IMR-90 (cell line): ENCODE data around the gene ZGRF1. TPM values are rescaled to one million over a fixed set of nuclear protein-coding genes. Genes with fewer than 3 reads are reported as not detected.

ENCODE experiments used
- ATAC-seq: fragments of 200-7000 bp; cut with Tn5 transposase; 2 replicates; pipeline ENCODE4 v1.9.1; 2020; ENCODE audit warnings: low read depth, mild to moderate bottlenecking, moderate library complexity
- BruUV-seq: library from RNA; stranded (reverse); fragments of 400-500 nt; replicated peaks from 2 replicates; lab custom pipeline; 2021; lab: Mats Ljungman, UMichigan
- CTCF ChIA-PET: fragments of 300-600 bp; formaldehyde crosslinking; extraction: SDS; loops from one replicate; lab custom pipeline; 2021; ENCODE audit warnings: antibody characterized with exemption; lab: Yijun Ruan, JAX
- POLR2A ChIA-PET: fragments of 300-600 bp; sonication (Branson Sonifier 250); formaldehyde crosslinking; loops from one replicate; lab custom pipeline; 2022; ENCODE audit warnings: antibody characterized with exemption; ENCODE audit not compliant: unreplicated experiment; lab: Charles Lee
- DNase-seq: peaks from one replicate; pipeline ENCODE4 v3.0.0; 2013
- H2AFZ ChIP-seq: replicated peaks from 2 replicates; pipeline ENCODE3; 2013; ENCODE audit warnings: low read length, mild to moderate bottlenecking; ENCODE audit not compliant: poor library complexity
- H2AK5ac ChIP-seq: 2 replicates; pipeline ENCODE4 v1.6.1; 2013; ENCODE audit warnings: low read depth, low read length, inconsistent platforms
- H2AK9ac ChIP-seq: replicated peaks from 2 replicates; pipeline ENCODE3; 2013; ENCODE audit warnings: mild to moderate bottlenecking, low read depth, low read length, moderate library complexity; ENCODE audit not compliant: poor library complexity
- H2BK120ac ChIP-seq: 2 replicates; pipeline ENCODE4 v1.6.1; 2013; ENCODE audit warnings: low read depth, low read length, inconsistent platforms
- H2BK15ac ChIP-seq: 3 replicates; pipeline ENCODE4 v1.6.1; 2013; ENCODE audit warnings: low read depth, low read length, inconsistent platforms
- H2BK20ac ChIP-seq: 2 replicates; pipeline ENCODE4 v1.6.1; 2013; ENCODE audit warnings: low read depth, mild to moderate bottlenecking, inconsistent platforms, low read length, moderate library complexity
- H2BK5ac ChIP-seq: 2 replicates; pipeline ENCODE4 v1.6.1; 2013; ENCODE audit warnings: mild to moderate bottlenecking, low read depth, low read length, inconsistent platforms; ENCODE audit not compliant: poor library complexity, severe bottlenecking
- H3K14ac ChIP-seq: replicated peaks from 2 replicates; pipeline ENCODE4 v1.6.1; 2013; ENCODE audit warnings: low read depth, low read length, inconsistent platforms
- H3K18ac ChIP-seq: 2 replicates; pipeline ENCODE4 v1.6.1; 2013; ENCODE audit warnings: low read depth, low read length, control low read depth
- H3K23ac ChIP-seq: 2 replicates; pipeline ENCODE4 v1.6.1; 2013; ENCODE audit warnings: low read depth, low read length, inconsistent platforms
- H3K27ac ChIP-seq: 2 replicates; pipeline ENCODE4 v1.5.1; 2013; ENCODE audit warnings: mild to moderate bottlenecking, control low read depth, low read length; ENCODE audit not compliant: insufficient read depth
- H3K27me3 ChIP-seq: 2 replicates; pipeline ENCODE4 v1.6.1; 2013; ENCODE audit warnings: low read length; ENCODE audit not compliant: control insufficient read depth, insufficient read depth
- H3K36me3 ChIP-seq: 2 replicates; pipeline ENCODE4 v1.6.1; 2013; ENCODE audit warnings: low read length, mixed read lengths; ENCODE audit not compliant: control insufficient read depth, insufficient read depth
- H3K4ac ChIP-seq: 2 replicates; pipeline ENCODE4 v1.6.1; 2013; ENCODE audit warnings: low read depth, low read length, inconsistent platforms
- H3K4me1 ChIP-seq: 2 replicates; pipeline ENCODE4 v1.6.1; 2013; ENCODE audit warnings: low read length, mixed read lengths; ENCODE audit not compliant: control insufficient read depth, insufficient read depth
- H3K4me2 ChIP-seq: 2 replicates; pipeline ENCODE4 v1.6.1; 2013; ENCODE audit warnings: low read depth, mild to moderate bottlenecking, control low read depth, low read length, moderate library complexity
- H3K4me3 ChIP-seq: 2 replicates; pipeline ENCODE4 v1.5.1; 2013; ENCODE audit warnings: low read depth, mild to moderate bottlenecking, control low read depth, low read length, moderate library complexity; ENCODE audit not compliant: insufficient read depth
- H3K56ac ChIP-seq: 2 replicates; pipeline ENCODE4 v1.6.1; 2013; ENCODE audit warnings: low read length, inconsistent platforms; ENCODE audit not compliant: insufficient read depth; ENCODE audit errors: extremely low read depth
- H3K79me1 ChIP-seq, 2 experiments: 2 replicates each; pipeline ENCODE4 v1.6.1; 2013; ENCODE audit warnings: low read length in 2 of 2, inconsistent platforms in 1 of 2, low read depth in 1 of 2
- H3K9ac ChIP-seq: 2 replicates; pipeline ENCODE4 v1.6.1; 2013; ENCODE audit warnings: low read depth, low read length, control low read depth
- H3K9me1 ChIP-seq: 2 replicates; pipeline ENCODE4 v1.6.1; 2013; ENCODE audit warnings: low read length, inconsistent platforms; ENCODE audit not compliant: insufficient read depth
- H3K9me3 ChIP-seq: 2 replicates; pipeline ENCODE4 v1.6.1; 2013; ENCODE audit warnings: low read length; ENCODE audit not compliant: control insufficient read depth, insufficient read depth
- H4K20me1 ChIP-seq: 2 replicates; pipeline ENCODE4 v1.6.1; 2013; ENCODE audit warnings: low read length, inconsistent platforms; ENCODE audit not compliant: insufficient read depth
- H4K5ac ChIP-seq: 2 replicates; pipeline ENCODE4 v1.6.1; 2013; ENCODE audit warnings: mild to moderate bottlenecking, low read depth, low read length, control low read depth
- H4K8ac ChIP-seq, 2 experiments: 2 replicates each; pipeline ENCODE4 v1.6.1; 2013; ENCODE audit warnings: low read depth in 2 of 2, low read length in 2 of 2, control low read depth in 1 of 2, inconsistent platforms in 1 of 2
- H4K91ac ChIP-seq: 2 replicates; pipeline ENCODE4 v1.6.1; 2013; ENCODE audit warnings: low read depth, low read length, inconsistent platforms; ENCODE audit not compliant: insufficient read depth
- NFE2L2 ChIP-seq: fragments of 150-350 bp; IDR thresholded peaks from 2 replicates; pipeline ENCODE4 v1.6.1; 2016; ENCODE audit warnings: low read depth, mild to moderate bottlenecking, low read length
- WGBS, 2 experiments: methylation state at CpG; one replicate each; pipeline versions ENCODE4 v1.1.5 to v1.1.7; 2013; ENCODE audit warnings: missing lambda C conversion rate in 2 of 2; ENCODE audit not compliant: insufficient read length in 1 of 2; ENCODE audit errors: extremely low coverage in 2 of 2; 5-methylcytosine and 5-hydroxymethylcytosine counted together
- dilution Hi-C: fragments of 300-500 bp; cut with HindIII; formaldehyde crosslinking; loops from one replicate; pipeline ENCODE4 v1.14.3; 2018; ENCODE audit warnings: low sequenced_read_pairs; ENCODE audit not compliant: unreplicated experiment
- in situ Hi-C: fragments of 300-500 bp; cut with MboI; formaldehyde crosslinking; loops from 3 replicates; pipeline ENCODE4 v1.14.3; 2019; ENCODE audit warnings: low sequenced_read_pairs, inconsistent platforms, mixed read lengths
- intact Hi-C: fragments of 100-400 bp; cut with micrococcal nuclease; formaldehyde crosslinking; loops from 2 replicates; pipeline ENCODE4 v1.10.0; 2022
- polyA plus RNA-seq, 3 experiments: library from polyadenylated mRNA; depleted of rRNA; stranded (reverse); fragments of >200 nt; gene quantifications; 2 replicates each; pipeline ENCODE4 v1.2.3, GENCODE V29; 2012; ENCODE audit warnings: low replicate concordance in 1 of 3
- total RNA-seq: library from RNA; depleted of rRNA; stranded (reverse); fragments of >200 nt; gene quantifications from 2 replicates; pipeline ENCODE4 v1.2.3, GENCODE V29; 2012

The ZGRF1 gene
- total and polyA plus RNA-seq, 2 of the 4 experiments (the other 2 are of a cell fraction), result 2.8 to 5.6 TPM

GRCh38 chr4:112668131-112668530 lies 31.4 kb upstream of the ZGRF1 start:
- WGBS, 2 experiments, result no CpG with 5 or more reads among the region's 3 CpGs
- CTCF ChIA-PET, result no interaction called here
- no peak overlapping the region for H3K14ac ChIP-seq

More at GRCh38 chr4:112668131-112668530, 31.4 kb upstream of the ZGRF1 start:
- no peak for TF ChIP-seq NFE2L2
- no peak overlapping the region for H3K23ac ChIP-seq
- H3K27ac ChIP-seq, result no peak overlapping the region
- no peak overlapping the region for H3K4me3 ChIP-seq
- no peak overlapping the region for H3K4ac ChIP-seq
- ATAC-seq, result no peak
- DNase-seq, result no peak
- no peak overlapping the region for H3K9ac ChIP-seq
- no peaks in the 10 kb centered on the region for H3K9me1 ChIP-seq
- no TSS peak for BruUV-seq
- no peaks in the 10 kb centered on the region for H4K20me1 ChIP-seq
- H4K8ac ChIP-seq, result no peak overlapping the region
- H4K5ac ChIP-seq, result no peak overlapping the region
- no peak overlapping the region for H2AK5ac ChIP-seq
- H2AK9ac ChIP-seq, result no peak overlapping the region
- H3K79me1 ChIP-seq, result no peaks in the 10 kb centered on the region
- dilution Hi-C loops, result no loop called here
- no peak overlapping the region for H2BK20ac ChIP-seq
- H3K18ac ChIP-seq, result no peak overlapping the region
- no peaks in the 10 kb centered on the region for H3K36me3 ChIP-seq
- H3K4me2 ChIP-seq, result no peak overlapping the region
- intact Hi-C loops, result no loop called here
- no peaks in the 10 kb centered on the region for H3K9me3 ChIP-seq
- H3K4me1 ChIP-seq, result no peaks in the 10 kb centered on the region
- H3K56ac ChIP-seq, result no peak overlapping the region
- H4K91ac ChIP-seq, result no peak overlapping the region
- no peak overlapping the region for H2BK15ac ChIP-seq
- no peak overlapping the region for H2AFZ ChIP-seq
- no peak overlapping the region for H2BK120ac ChIP-seq
- H3K27me3 ChIP-seq, result no peaks in the 10 kb centered on the region
- POLR2A ChIA-PET, result no interaction called here
- no peak overlapping the region for H2BK5ac ChIP-seq
- in situ Hi-C loops, result no loop called here
